WTC11 (cell line): ENCODE measurements around the gene SEMA4G. TPM values are rescaled to one million over a fixed set of nuclear protein-coding genes. Genes with fewer than 3 reads are reported as not detected.

Source experiments
- ATAC-seq: fragments of 200-7000 bp; cut with Tn5 transposase; 2 replicates; pipeline ENCODE4 v1.10.0; 2021; ENCODE audit warnings: mild to moderate bottlenecking, moderate library complexity
- CTCF ChIA-PET: fragments of 300-600 bp; sonication (Branson Sonifier 250); formaldehyde crosslinking; loops from one replicate; lab custom pipeline; 2021; ENCODE audit warnings: antibody characterized with exemption; lab: Charles Lee
- POLR2A ChIA-PET: fragments of 350-600 bp; sonication (Branson Sonifier 250); formaldehyde crosslinking; loops from one replicate; lab custom pipeline; 2021; ENCODE audit warnings: antibody characterized with exemption; lab: Charles Lee
- DNase-seq: peaks from one replicate; pipeline ENCODE4 v3.0.0; 2021; ENCODE audit warnings: low spot score
- H3K27ac Mint-ChIP-seq: 2 replicates; pipeline ENCODE4 v1.8.0; 2021; ENCODE audit warnings: mixed read lengths
- H3K27me3 Mint-ChIP-seq: 2 replicates; pipeline ENCODE4 v1.8.0; 2021; ENCODE audit warnings: low read depth, mild to moderate bottlenecking, moderate library complexity, mixed read lengths
- H3K36me3 Mint-ChIP-seq: 2 replicates; pipeline ENCODE4 v1.8.0; 2021; ENCODE audit warnings: mixed read lengths
- H3K4me1 Mint-ChIP-seq: 2 replicates; pipeline ENCODE4 v1.8.0; 2022; ENCODE audit warnings: mixed read lengths
- H3K4me3 Mint-ChIP-seq: 2 replicates; pipeline ENCODE4 v1.8.0; 2021; ENCODE audit warnings: mild to moderate bottlenecking, moderate library complexity, mixed read lengths
- H3K9me3 Mint-ChIP-seq: 2 replicates; pipeline ENCODE4 v1.8.0; 2021; ENCODE audit warnings: mixed read lengths
- FOXK1 ChIP-seq: sonication (generic); formaldehyde crosslinking; IDR thresholded peaks from 2 replicates; pipeline ENCODE4 v1.8.0; 2022; ENCODE audit warnings: mild to moderate bottlenecking, moderate library complexity, missing genetic modification reagents
- GRHL2 ChIP-seq: fragments of 250-450 bp; sonication (Bioruptor Pico); IDR thresholded peaks from 2 replicates; pipeline ENCODE4 v1.8.0; 2022; ENCODE audit warnings: mild to moderate bottlenecking, moderate library complexity; ENCODE audit not compliant: insufficient replicate concordance, severe bottlenecking
- JAZF1 ChIP-seq: fragments of 250-450 bp; sonication (Bioruptor Pico); IDR thresholded peaks from 2 replicates; pipeline ENCODE4 v1.9.0; 2021; ENCODE audit warnings: moderate library complexity, mild to moderate bottlenecking, inconsistent platforms
- JUN ChIP-seq: sonication (generic); formaldehyde crosslinking; IDR thresholded peaks from 2 replicates; pipeline ENCODE4 v1.8.0; 2023; ENCODE audit warnings: mild to moderate bottlenecking, missing genetic modification reagents
- MYBL2 ChIP-seq: sonication (generic); formaldehyde crosslinking; IDR thresholded peaks from 2 replicates; pipeline ENCODE4 v1.8.1; 2023; ENCODE audit warnings: mild to moderate bottlenecking, moderate library complexity, missing genetic modification reagents
- NFATC4 ChIP-seq: fragments of 250-450 bp; sonication (Bioruptor Pico); IDR thresholded peaks from 2 replicates; pipeline ENCODE4 v1.9.0; 2021; ENCODE audit warnings: mild to moderate bottlenecking
- NR1H2 ChIP-seq: sonication (generic); formaldehyde crosslinking; IDR thresholded peaks from 2 replicates; pipeline ENCODE4 v1.9.0; 2021; ENCODE audit warnings: mild to moderate bottlenecking, moderate library complexity, missing genetic modification reagents
- NR3C1 ChIP-seq: sonication (generic); formaldehyde crosslinking; conservative IDR thresholded peaks from 2 replicates; pipeline ENCODE4 v1.8.1; 2023; ENCODE audit warnings: low read depth, mild to moderate bottlenecking, missing genetic modification reagents
- RELA ChIP-seq: sonication (generic); formaldehyde crosslinking; IDR thresholded peaks from 2 replicates; pipeline ENCODE4 v1.8.1; 2022; ENCODE audit warnings: missing genetic modification reagents, mild to moderate bottlenecking, borderline replicate concordance
- RORB ChIP-seq: fragments of 250-450 bp; sonication (Bioruptor Pico); IDR thresholded peaks from 2 replicates; pipeline ENCODE4 v1.9.0; 2021; ENCODE audit warnings: mild to moderate bottlenecking
- SMAD3 ChIP-seq: sonication (generic); formaldehyde crosslinking; IDR thresholded peaks from 2 replicates; pipeline ENCODE4 v1.8.0; 2022; ENCODE audit warnings: missing genetic modification reagents, mild to moderate bottlenecking, borderline replicate concordance
- SP1 ChIP-seq: sonication (generic); formaldehyde crosslinking; conservative IDR thresholded peaks from 2 replicates; pipeline ENCODE4 v1.8.1; 2022; ENCODE audit warnings: missing genetic modification reagents
- TEAD4 ChIP-seq: sonication (generic); formaldehyde crosslinking; IDR thresholded peaks from 2 replicates; pipeline ENCODE4 v1.8.0; 2022; ENCODE audit warnings: mild to moderate bottlenecking, missing genetic modification reagents
- ZBTB21 ChIP-seq: sonication (generic); formaldehyde crosslinking; IDR thresholded peaks from 2 replicates; pipeline ENCODE4 v1.8.1; 2023; ENCODE audit warnings: mild to moderate bottlenecking, missing genetic modification reagents, borderline replicate concordance
- ZNF138 ChIP-seq: sonication (generic); formaldehyde crosslinking; conservative IDR thresholded peaks from 2 replicates; pipeline ENCODE4 v1.8.1; 2022; ENCODE audit warnings: mild to moderate bottlenecking, moderate library complexity, missing genetic modification reagents
- ZNF416 ChIP-seq: fragments of 250-450 bp; sonication (Bioruptor Pico); IDR thresholded peaks from 2 replicates; pipeline ENCODE4 v1.9.0; 2021; ENCODE audit warnings: mild to moderate bottlenecking, inconsistent platforms
- ZSCAN18 ChIP-seq: fragments of 250-450 bp; sonication (Bioruptor Pico); IDR thresholded peaks from 2 replicates; pipeline ENCODE4 v2.1.2; 2022; ENCODE audit warnings: mild to moderate bottlenecking, moderate library complexity
- total RNA-seq: library from RNA; stranded (reverse); gene quantifications from 3 replicates; pipeline ENCODE4 v1.2.3, GENCODE V29; 2021
- TF ChIP-seq, protein P1 (sequence below): sonication (generic); formaldehyde crosslinking; IDR thresholded peaks from 2 replicates; pipeline ENCODE4 v1.8.1; 2022; ENCODE audit warnings: mild to moderate bottlenecking, moderate library complexity, missing genetic modification reagents
- TF ChIP-seq, protein P2 (sequence below): sonication (generic); formaldehyde crosslinking; IDR thresholded peaks from 2 replicates; pipeline ENCODE4 v1.8.0; 2023; ENCODE audit warnings: missing genetic modification reagents, mild to moderate bottlenecking, borderline replicate concordance
- TF ChIP-seq, protein P3 (sequence below): sonication (generic); formaldehyde crosslinking; IDR thresholded peaks from 2 replicates; pipeline ENCODE4 v1.8.0; 2022; ENCODE audit warnings: mild to moderate bottlenecking, missing genetic modification reagents
- TF ChIP-seq, protein P4 (sequence below): fragments of 250-450 bp; sonication (Bioruptor Pico); IDR thresholded peaks from 2 replicates; pipeline ENCODE4 v1.9.0; 2021; ENCODE audit warnings: mild to moderate bottlenecking
- TF ChIP-seq, protein P5 (sequence below): fragments of 250-450 bp; sonication (Bioruptor Pico); IDR thresholded peaks from 2 replicates; pipeline ENCODE4 v1.8.0; 2021; ENCODE audit warnings: mild to moderate bottlenecking

SEMA4G gene
- total RNA-seq, 1 experiment from 2014 or later: 11.8 TPM

DNA sequence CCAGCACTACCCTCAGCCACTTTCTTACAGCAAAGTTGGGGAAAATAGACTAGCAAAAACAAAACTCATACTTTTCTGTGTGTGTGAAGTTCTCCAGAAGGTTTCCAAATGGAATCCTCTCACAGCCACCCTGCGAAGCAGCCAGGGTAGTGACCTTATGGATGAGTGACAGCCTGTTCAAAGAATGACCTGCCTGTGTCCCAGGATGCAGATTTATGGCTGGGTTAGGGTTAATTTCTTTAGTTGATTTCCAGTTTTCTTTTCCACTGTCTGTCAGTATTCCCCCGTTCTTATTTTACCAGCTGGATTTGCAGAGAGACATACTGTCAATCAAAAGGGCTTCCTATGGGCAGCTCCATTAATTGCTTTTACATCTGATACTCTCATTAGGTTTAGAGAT, 2.4 kb upstream of the SEMA4G start (continued):
- TF ChIP-seq NR3C1 (no peak), SP1 (CRISPR knock-in tag) (no peak), ZSCAN18 (CRISPR knock-in tag) (no peak), RORB (no peak)
- TF ChIP-seq, protein P1, sequence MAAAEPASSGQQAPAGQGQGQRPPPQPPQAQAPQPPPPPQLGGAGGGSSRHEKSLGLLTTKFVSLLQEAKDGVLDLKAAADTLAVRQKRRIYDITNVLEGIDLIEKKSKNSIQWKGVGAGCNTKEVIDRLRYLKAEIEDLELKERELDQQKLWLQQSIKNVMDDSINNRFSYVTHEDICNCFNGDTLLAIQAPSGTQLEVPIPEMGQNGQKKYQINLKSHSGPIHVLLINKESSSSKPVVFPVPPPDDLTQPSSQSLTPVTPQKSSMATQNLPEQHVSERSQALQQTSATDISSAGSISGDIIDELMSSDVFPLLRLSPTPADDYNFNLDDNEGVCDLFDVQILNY (CRISPR knock-in tag): no peak
- TF ChIP-seq, all 79 proteins: peak for 0

DNA sequence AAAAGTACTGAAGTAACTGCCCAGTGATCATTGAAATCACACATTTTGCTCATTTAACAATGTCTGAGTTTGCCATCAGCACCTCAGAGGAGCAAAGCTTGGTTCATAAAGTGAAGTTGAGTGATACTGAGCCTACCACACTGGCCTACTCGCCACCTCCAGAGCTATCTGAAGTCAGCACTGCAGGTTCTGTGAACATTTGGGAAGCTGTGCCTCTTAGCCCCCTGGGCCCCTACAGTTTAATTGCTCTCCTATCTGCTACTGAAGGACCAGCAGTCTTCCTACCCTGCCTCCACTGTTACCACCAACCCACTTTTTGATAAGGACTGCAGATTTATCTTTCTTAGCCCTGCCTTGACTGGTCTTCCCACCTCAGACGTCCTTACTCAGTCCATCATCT, 2.0 kb upstream of the SEMA4G start:
- Mint-ChIP-seq H3K36me3 (no peaks in the 10 kb centered on the region), H3K9me3 (no peaks in the 10 kb centered on the region), H3K4me1 (peaks cover 26% of the 10 kb centered on the region), H3K27me3 (no peaks in the 10 kb centered on the region), H3K27ac (no peak overlapping the region), H3K4me3 (no peak overlapping the region)
- DNase-seq (no peak), ATAC-seq (no peak)
- TF ChIP-seq MYBL2 (CRISPR knock-in tag) (no peak), ZNF416 (CRISPR knock-in tag) (no peak), ZBTB21 (CRISPR knock-in tag) (no peak), JAZF1 (CRISPR knock-in tag) (no peak), JUN (CRISPR knock-in tag) (no peak), SMAD3 (CRISPR knock-in tag) (no peak), NR1H2 (no peak)
- TF ChIP-seq, protein P2, sequence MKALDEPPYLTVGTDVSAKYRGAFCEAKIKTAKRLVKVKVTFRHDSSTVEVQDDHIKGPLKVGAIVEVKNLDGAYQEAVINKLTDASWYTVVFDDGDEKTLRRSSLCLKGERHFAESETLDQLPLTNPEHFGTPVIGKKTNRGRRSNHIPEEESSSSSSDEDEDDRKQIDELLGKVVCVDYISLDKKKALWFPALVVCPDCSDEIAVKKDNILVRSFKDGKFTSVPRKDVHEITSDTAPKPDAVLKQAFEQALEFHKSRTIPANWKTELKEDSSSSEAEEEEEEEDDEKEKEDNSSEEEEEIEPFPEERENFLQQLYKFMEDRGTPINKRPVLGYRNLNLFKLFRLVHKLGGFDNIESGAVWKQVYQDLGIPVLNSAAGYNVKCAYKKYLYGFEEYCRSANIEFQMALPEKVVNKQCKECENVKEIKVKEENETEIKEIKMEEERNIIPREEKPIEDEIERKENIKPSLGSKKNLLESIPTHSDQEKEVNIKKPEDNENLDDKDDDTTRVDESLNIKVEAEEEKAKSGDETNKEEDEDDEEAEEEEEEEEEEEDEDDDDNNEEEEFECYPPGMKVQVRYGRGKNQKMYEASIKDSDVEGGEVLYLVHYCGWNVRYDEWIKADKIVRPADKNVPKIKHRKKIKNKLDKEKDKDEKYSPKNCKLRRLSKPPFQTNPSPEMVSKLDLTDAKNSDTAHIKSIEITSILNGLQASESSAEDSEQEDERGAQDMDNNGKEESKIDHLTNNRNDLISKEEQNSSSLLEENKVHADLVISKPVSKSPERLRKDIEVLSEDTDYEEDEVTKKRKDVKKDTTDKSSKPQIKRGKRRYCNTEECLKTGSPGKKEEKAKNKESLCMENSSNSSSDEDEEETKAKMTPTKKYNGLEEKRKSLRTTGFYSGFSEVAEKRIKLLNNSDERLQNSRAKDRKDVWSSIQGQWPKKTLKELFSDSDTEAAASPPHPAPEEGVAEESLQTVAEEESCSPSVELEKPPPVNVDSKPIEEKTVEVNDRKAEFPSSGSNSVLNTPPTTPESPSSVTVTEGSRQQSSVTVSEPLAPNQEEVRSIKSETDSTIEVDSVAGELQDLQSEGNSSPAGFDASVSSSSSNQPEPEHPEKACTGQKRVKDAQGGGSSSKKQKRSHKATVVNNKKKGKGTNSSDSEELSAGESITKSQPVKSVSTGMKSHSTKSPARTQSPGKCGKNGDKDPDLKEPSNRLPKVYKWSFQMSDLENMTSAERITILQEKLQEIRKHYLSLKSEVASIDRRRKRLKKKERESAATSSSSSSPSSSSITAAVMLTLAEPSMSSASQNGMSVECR (CRISPR knock-in tag): no peak
- TF ChIP-seq, protein P3, sequence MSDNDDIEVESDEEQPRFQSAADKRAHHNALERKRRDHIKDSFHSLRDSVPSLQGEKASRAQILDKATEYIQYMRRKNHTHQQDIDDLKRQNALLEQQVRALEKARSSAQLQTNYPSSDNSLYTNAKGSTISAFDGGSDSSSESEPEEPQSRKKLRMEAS (CRISPR knock-in tag): no peak
- ChIA-PET CTCF (interaction anchor here (1.1 to 5.6 kb wide), 6 partner anchors 26 to 51 kb away, joined by 3 to 41 read pairs (median 12); no protein-coding TSS in a partner anchor), POLR2A (no interaction called here)

GRCh38 chr10:100968062-100968736, 1.1 kb upstream of the SEMA4G start:
- CTCF ChIA-PET: interaction anchor here (0.6 to 5.6 kb wide), 22 partner anchors 13 to 1734 kb away, joined by 3 to 41 read pairs (median 4); partner anchors contain the start of genes KAZALD1, LZTS2 and SLF2
- Mint-ChIP-seq H3K27ac (no peak overlapping the region), H3K9me3 (no peaks in the 10 kb centered on the region), H3K4me3 (peak overlapping the region; percentile 73), H3K4me1 (peaks cover 31% of the 10 kb centered on the region), H3K36me3 (no peaks in the 10 kb centered on the region), H3K27me3 (no peaks in the 10 kb centered on the region; the same call in 1 of the 2 replicates)
- ATAC-seq (no peak), DNase-seq (no peak)
- POLR2A ChIA-PET: no interaction called here
- TF ChIP-seq, protein P1 (CRISPR knock-in tag): no peak
- TF ChIP-seq ZNF138 (CRISPR knock-in tag) (no peak), RELA (no peak), GRHL2 (CRISPR knock-in tag) (no peak), NFATC4 (CRISPR knock-in tag) (no peak), TEAD4 (CRISPR knock-in tag) (no peak), FOXK1 (CRISPR knock-in tag) (no peak)
- TF ChIP-seq, protein P4, sequence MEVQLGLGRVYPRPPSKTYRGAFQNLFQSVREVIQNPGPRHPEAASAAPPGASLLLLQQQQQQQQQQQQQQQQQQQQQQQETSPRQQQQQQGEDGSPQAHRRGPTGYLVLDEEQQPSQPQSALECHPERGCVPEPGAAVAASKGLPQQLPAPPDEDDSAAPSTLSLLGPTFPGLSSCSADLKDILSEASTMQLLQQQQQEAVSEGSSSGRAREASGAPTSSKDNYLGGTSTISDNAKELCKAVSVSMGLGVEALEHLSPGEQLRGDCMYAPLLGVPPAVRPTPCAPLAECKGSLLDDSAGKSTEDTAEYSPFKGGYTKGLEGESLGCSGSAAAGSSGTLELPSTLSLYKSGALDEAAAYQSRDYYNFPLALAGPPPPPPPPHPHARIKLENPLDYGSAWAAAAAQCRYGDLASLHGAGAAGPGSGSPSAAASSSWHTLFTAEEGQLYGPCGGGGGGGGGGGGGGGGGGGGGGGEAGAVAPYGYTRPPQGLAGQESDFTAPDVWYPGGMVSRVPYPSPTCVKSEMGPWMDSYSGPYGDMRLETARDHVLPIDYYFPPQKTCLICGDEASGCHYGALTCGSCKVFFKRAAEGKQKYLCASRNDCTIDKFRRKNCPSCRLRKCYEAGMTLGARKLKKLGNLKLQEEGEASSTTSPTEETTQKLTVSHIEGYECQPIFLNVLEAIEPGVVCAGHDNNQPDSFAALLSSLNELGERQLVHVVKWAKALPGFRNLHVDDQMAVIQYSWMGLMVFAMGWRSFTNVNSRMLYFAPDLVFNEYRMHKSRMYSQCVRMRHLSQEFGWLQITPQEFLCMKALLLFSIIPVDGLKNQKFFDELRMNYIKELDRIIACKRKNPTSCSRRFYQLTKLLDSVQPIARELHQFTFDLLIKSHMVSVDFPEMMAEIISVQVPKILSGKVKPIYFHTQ (CRISPR knock-in tag): no peak
- TF ChIP-seq, protein P5, sequence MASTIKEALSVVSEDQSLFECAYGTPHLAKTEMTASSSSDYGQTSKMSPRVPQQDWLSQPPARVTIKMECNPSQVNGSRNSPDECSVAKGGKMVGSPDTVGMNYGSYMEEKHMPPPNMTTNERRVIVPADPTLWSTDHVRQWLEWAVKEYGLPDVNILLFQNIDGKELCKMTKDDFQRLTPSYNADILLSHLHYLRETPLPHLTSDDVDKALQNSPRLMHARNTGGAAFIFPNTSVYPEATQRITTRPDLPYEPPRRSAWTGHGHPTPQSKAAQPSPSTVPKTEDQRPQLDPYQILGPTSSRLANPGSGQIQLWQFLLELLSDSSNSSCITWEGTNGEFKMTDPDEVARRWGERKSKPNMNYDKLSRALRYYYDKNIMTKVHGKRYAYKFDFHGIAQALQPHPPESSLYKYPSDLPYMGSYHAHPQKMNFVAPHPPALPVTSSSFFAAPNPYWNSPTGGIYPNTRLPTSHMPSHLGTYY (CRISPR knock-in tag): no peak
